ENCODE results near the gene HEYL.

DNA sequence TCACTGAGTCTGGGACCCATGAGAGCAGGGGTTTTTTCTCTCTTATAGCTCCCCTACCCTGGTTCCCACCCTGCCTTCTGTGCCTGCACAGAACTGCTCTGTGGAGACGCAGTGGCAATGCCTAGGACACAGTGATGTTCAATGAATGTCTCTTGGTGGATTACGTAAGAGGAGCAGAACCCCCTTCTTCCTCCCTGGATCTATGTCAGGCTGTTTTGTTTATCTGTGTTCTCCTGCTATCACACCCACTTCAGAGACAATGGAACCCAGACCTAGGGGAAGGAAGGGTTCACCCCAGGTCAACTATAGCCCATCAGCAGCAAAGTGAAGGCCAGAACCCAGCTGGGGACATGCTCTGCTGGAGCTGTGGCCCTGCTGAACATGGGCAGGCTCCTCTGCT is 49.8 kb upstream of the HEYL start:
- TF ChIP-seq, protein P1, sequence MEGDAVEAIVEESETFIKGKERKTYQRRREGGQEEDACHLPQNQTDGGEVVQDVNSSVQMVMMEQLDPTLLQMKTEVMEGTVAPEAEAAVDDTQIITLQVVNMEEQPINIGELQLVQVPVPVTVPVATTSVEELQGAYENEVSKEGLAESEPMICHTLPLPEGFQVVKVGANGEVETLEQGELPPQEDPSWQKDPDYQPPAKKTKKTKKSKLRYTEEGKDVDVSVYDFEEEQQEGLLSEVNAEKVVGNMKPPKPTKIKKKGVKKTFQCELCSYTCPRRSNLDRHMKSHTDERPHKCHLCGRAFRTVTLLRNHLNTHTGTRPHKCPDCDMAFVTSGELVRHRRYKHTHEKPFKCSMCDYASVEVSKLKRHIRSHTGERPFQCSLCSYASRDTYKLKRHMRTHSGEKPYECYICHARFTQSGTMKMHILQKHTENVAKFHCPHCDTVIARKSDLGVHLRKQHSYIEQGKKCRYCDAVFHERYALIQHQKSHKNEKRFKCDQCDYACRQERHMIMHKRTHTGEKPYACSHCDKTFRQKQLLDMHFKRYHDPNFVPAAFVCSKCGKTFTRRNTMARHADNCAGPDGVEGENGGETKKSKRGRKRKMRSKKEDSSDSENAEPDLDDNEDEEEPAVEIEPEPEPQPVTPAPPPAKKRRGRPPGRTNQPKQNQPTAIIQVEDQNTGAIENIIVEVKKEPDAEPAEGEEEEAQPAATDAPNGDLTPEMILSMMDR (IDR thresholded peaks at IDR 0.05) = no peak
- TF ChIP-seq POLR2A (IDR thresholded peaks at IDR 0.05) = no peak
